ENCODE results near the gene CCL7.

DNA sequence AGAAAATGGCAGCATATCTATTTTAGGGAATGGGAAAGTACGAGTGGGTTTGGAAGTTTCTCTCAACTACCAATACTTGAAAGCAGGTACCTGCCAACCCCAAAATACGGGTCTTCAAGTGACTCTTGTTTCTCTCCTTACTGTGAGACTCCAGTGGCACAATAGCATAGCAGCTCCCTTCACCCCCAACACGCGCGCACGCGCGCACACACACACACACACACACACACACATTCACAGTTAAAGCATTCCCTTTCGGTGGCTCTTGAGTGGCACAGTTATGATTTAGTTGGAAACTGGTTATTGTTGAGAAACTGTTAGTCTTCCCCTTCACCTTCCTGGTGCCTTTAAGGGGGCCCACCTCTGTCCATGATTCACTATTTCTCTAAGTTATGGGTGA is 45.0 kb upstream of the CCL7 start:
- TF ChIP-seq, protein P1, sequence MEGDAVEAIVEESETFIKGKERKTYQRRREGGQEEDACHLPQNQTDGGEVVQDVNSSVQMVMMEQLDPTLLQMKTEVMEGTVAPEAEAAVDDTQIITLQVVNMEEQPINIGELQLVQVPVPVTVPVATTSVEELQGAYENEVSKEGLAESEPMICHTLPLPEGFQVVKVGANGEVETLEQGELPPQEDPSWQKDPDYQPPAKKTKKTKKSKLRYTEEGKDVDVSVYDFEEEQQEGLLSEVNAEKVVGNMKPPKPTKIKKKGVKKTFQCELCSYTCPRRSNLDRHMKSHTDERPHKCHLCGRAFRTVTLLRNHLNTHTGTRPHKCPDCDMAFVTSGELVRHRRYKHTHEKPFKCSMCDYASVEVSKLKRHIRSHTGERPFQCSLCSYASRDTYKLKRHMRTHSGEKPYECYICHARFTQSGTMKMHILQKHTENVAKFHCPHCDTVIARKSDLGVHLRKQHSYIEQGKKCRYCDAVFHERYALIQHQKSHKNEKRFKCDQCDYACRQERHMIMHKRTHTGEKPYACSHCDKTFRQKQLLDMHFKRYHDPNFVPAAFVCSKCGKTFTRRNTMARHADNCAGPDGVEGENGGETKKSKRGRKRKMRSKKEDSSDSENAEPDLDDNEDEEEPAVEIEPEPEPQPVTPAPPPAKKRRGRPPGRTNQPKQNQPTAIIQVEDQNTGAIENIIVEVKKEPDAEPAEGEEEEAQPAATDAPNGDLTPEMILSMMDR (IDR thresholded peaks at IDR 0.05), result no peak
- no peak for TF ChIP-seq POLR2A (IDR thresholded peaks at IDR 0.05)

Measured in tibial nerve (tissue), 3 donors.